ENCODE data around the gene PRKG1. TPM values are rescaled to one million over a fixed set of nuclear protein-coding genes. Genes with fewer than 3 reads are reported as not detected.

PRKG1 gene
- total RNA-seq, 1 experiment from 2014 or later: 10.4 TPM

GRCh38 chr10:51235865-51236264 lies 161.6 kb downstream of the PRKG1 start:
- no peaks in the 10 kb centered on the region for H3K27me3 ChIP-seq (ENCODE audit: insufficient read depth, low read length)
- H4K91ac ChIP-seq (ENCODE audit: insufficient read length, low read depth, low read length): no peak overlapping the region
- no peak overlapping the region for H3K4ac ChIP-seq (ENCODE audit: low read depth, low read length)
- H3T11ph ChIP-seq (ENCODE audit: low read length): no peak overlapping the region
- H3K9ac ChIP-seq (ENCODE audit: extremely low read depth, insufficient read length, low read length): no peak overlapping the region
- no peak overlapping the region for H2AK5ac ChIP-seq (ENCODE audit: insufficient read length, low read length)
- no peak overlapping the region for H2BK20ac ChIP-seq (ENCODE audit: low read depth, low read length, poor library complexity, severe bottlenecking)
- no peak overlapping the region for H4K8ac ChIP-seq (replicated peaks; ENCODE audit: insufficient read length, low read depth, low read length)
- no peaks in the 10 kb centered on the region for H4K20me1 ChIP-seq (ENCODE audit: control insufficient read depth, insufficient read depth, insufficient read length)
- no peaks in the 10 kb centered on the region for H3K9me3 Mint-ChIP-seq
- H4K5ac ChIP-seq (ENCODE audit: insufficient read length, low read depth, low read length): no peak overlapping the region
- H2BK12ac ChIP-seq (ENCODE audit: insufficient read length, low read depth, low read length): no peak overlapping the region
- H2AFZ ChIP-seq (ENCODE audit: low read length): no peak overlapping the region
- no peak overlapping the region for H3K4me3 Mint-ChIP-seq
- H3K27ac Mint-ChIP-seq: no peak overlapping the region
- H3K4me1 ChIP-seq (ENCODE audit: insufficient read depth, low read length): no peaks in the 10 kb centered on the region
- no peak overlapping the region for H2BK120ac ChIP-seq (ENCODE audit: low read depth, low read length, poor library complexity, severe bottlenecking)
- no peak overlapping the region for H2BK5ac ChIP-seq (ENCODE audit: insufficient read length, low read length)
- H3K4me2 ChIP-seq (ENCODE audit: insufficient read depth, insufficient read length, low read length): no peak overlapping the region
- no peaks in the 10 kb centered on the region for H3K79me2 ChIP-seq (ENCODE audit: insufficient read depth, low read length)
- H2BK15ac ChIP-seq (ENCODE audit: low read depth, low read length): no peak overlapping the region
- no peak overlapping the region for H3K56ac ChIP-seq (ENCODE audit: insufficient read length, low read depth, low read length)
- TF ChIP-seq CTCF (conservative IDR thresholded peaks at IDR 0.05): no peak
- H3K18ac ChIP-seq (ENCODE audit: insufficient read length, low read depth, low read length): no peak overlapping the region
- WGBS (ENCODE audit: extremely low coverage, insufficient read length, low lambda C conversion rate): no CpG with 5 or more reads among the region's 1 CpG
- peaks cover 6 to 8% of the 10 kb centered on the region in 2 experiments for H3K4me1 Mint-ChIP-seq
- no peak overlapping the region for H3K27ac ChIP-seq (ENCODE audit: insufficient read length, low read depth, low read length)
- no peak overlapping the region for H3K14ac ChIP-seq (ENCODE audit: insufficient read depth, low read length)
- H3K79me1 ChIP-seq (ENCODE audit: insufficient read depth, low read depth, low read length, poor library complexity, severe bottlenecking): no peaks in the 10 kb centered on the region
- no peaks in the 10 kb centered on the region for H3K9me3 ChIP-seq (ENCODE audit: control insufficient read depth, low read depth, low read length)
- no peak for DNase-seq
- peaks cover 0 to 1% (median 0%) of the 10 kb centered on the region in 3 experiments; a peak in 1 of 7 replicates for H3K36me3 Mint-ChIP-seq (ENCODE audit: insufficient read depth in 1 of 3, low read depth in 3 of 3)
- no peaks in the 10 kb centered on the region; the same call in 1 of the 2 replicates for H3K27me3 Mint-ChIP-seq (ENCODE audit: low read depth)
- no peak overlapping the region for H3K23ac ChIP-seq (ENCODE audit: insufficient read length, low read depth, low read length)
- no peaks in the 10 kb centered on the region for H3K23me2 ChIP-seq (ENCODE audit: insufficient read length, low read depth, low read length, poor library complexity, severe bottlenecking)

All from H9 (cell line).